ENCODE data around the gene COBLL1. TPM values are rescaled to one million over a fixed set of nuclear protein-coding genes. Genes with fewer than 3 reads are reported as not detected.
"Not testable (repeated sequence)": the region's sequence is repeated elsewhere in the genome, so short reads cannot be mapped to it uniquely, and the experiment has no call there.

Gene COBLL1
- total and polyA plus RNA-seq, 8 donors, result 19.1 to 74.8 (median 22.1) TPM

DNA sequence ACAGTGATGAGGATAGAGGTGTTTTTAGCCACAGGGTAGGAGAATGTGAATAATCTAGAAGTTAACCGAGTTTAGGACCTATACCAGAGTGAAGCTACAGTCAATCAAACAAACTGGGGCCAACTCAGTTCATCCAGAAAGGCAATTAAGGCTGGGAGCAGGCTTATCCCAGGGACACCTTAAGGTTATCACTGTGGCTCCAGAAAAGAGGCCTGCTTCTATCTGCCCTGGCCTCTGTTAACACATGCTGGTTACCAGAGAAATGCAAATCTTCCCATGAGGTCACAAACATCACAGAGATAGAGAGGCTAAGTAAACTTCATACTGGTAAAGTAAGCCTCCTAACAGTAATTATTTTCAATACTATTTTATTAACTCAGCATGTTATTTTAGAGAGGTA, 127.2 kb downstream of the COBLL1 start:
- no peak for ATAC-seq

DNA sequence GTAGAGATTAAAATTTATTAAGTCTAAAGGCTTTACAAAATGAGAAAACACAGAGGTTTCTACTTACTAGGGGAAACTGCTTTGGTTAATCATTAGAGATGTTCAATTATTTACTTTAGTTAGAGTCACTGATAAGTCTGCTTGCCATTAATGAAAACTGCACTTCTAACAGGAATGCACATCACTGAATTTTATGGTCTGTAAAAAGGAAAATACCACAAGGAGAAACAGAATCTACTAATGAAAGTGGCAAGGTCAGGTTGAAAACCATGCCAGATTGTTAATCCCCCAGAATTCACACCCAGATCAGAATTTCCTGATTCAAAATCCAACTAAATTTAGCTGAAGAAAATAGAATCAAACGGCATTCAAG, 129.9 kb downstream of the COBLL1 start:
- Histone ChIP-seq H3K27ac (peak overlapping the region; percentile 23 to 80), H3K27me3 (no peaks in the 10 kb centered on the region), H3K36me3 (no peaks in the 10 kb centered on the region), H3K4me3 (no peak overlapping the region), H3K9me3 (no peaks in the 10 kb centered on the region), H3K4me1 (peaks cover 0 to 5% of the 10 kb centered on the region in 2 donors)
- TF ChIP-seq, protein P1, sequence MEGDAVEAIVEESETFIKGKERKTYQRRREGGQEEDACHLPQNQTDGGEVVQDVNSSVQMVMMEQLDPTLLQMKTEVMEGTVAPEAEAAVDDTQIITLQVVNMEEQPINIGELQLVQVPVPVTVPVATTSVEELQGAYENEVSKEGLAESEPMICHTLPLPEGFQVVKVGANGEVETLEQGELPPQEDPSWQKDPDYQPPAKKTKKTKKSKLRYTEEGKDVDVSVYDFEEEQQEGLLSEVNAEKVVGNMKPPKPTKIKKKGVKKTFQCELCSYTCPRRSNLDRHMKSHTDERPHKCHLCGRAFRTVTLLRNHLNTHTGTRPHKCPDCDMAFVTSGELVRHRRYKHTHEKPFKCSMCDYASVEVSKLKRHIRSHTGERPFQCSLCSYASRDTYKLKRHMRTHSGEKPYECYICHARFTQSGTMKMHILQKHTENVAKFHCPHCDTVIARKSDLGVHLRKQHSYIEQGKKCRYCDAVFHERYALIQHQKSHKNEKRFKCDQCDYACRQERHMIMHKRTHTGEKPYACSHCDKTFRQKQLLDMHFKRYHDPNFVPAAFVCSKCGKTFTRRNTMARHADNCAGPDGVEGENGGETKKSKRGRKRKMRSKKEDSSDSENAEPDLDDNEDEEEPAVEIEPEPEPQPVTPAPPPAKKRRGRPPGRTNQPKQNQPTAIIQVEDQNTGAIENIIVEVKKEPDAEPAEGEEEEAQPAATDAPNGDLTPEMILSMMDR (IDR thresholded peaks at IDR 0.05), result no peak
- ATAC-seq (peak; percentile 77), DNase-seq (peak in 1 of 4 donors; percentile 19)
- intact Hi-C loops (cut with DNase I), result no loop called here

More for the DNA sequence above, 127.2 kb downstream of the COBLL1 start:
- DNase-seq, result no peak
- Histone ChIP-seq H3K27me3 (no peaks in the 10 kb centered on the region), H3K36me3 (no peaks in the 10 kb centered on the region), H3K4me1 (peaks cover 0 to 5% of the 10 kb centered on the region in 2 donors), H3K9me3 (no peaks in the 10 kb centered on the region), H3K4me3 (no peak overlapping the region), H3K27ac (no peak overlapping the region)
- TF ChIP-seq, protein P1 (IDR thresholded peaks at IDR 0.05), result no peak
- intact Hi-C loops (cut with DNase I), result no loop called here

DNA sequence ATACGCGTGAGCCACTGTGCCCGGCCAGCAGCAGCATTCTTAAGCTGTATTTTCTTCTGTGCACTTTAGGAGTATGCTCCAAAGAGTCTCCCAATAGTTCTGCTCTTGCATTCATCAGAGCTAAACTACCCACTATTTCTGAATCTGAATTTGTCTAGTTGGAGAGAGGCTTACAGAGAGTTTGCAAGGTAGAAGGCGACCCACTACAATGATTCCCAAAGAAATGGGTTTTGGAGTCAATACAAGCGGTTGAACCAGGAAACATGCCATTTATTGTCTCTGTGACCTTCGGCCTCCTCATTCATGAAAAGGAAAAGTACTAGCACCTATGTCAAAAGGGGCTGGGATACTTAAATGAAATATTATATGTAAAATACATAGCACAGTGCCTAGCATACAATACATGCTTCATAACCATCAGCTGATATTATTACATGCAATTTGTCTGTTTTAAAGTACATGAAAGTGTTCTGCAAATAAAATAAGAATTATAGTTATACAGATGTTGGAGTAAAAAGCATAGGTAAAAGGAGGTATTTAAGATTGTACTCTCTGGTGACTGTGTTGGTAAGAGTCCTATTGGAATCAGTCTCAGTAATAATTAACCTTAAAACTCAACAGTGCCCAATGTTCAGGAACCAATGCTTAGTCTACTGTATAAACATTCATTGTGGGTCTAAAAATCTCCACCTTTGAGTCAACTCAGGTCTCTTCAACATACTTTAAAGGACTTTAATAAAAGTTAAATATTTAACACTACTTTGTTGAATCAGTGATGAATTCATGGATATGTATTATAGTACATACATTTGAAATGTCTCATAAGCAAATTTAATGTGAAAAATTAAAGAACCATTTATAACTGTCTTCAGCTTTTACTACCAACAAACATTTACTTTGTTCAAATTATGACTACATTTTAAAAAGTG, 130.5 kb downstream of the COBLL1 start:
- TF ChIP-seq, protein P1 (IDR thresholded peaks at IDR 0.05), result no peak
- Histone ChIP-seq H3K27ac (peak overlapping the region; percentile 4 to 80), H3K9me3 (no peaks in the 10 kb centered on the region), H3K27me3 (no peaks in the 10 kb centered on the region), H3K36me3 (no peaks in the 10 kb centered on the region), H3K4me3 (no peak overlapping the region), H3K4me1 (peaks cover 0 to 5% of the 10 kb centered on the region in 2 donors)
- ATAC-seq (peak; percentile 91), DNase-seq (peak in 1 of 4 donors; percentile 40)
- intact Hi-C loops (cut with DNase I), result no loop called here

DNA sequence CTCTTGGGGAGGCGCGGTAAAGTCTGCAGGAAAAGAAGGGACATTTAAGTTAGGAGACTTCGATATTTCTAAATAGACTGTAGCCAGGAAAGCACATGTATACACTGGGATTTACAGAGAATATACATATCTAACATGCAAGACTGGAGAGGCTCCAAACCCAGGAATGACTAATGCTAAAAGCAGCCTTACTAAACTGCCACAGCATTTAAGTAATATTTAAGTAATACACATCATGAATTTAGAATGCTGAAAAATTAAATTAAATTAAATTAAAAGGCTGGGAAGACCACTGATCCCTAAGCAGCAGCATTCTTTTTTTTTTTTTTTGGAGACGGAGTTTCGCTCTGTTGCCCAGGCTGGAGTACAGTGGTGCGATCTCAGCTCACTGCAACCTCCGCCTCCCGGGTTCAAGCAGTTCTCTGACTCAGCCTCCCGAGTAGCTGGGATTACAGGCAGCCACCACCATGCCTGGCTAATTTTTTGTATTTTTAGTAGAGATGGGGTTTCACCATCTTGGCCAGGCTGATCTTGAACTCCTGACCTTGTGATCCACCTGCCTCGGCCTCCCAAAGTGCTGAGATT, 131.3 kb downstream of the COBLL1 start:
- H3K27me3 ChIP-seq; intact Hi-C loops (cut with DNase I); H3K4me1 ChIP-seq; H3K36me3 ChIP-seq; DNase-seq; H3K9me3 ChIP-seq; ATAC-seq; H3K4me3 ChIP-seq: not testable (repeated sequence)
- H3K27ac ChIP-seq, result peak overlapping the region; percentile 4 to 80

DNA sequence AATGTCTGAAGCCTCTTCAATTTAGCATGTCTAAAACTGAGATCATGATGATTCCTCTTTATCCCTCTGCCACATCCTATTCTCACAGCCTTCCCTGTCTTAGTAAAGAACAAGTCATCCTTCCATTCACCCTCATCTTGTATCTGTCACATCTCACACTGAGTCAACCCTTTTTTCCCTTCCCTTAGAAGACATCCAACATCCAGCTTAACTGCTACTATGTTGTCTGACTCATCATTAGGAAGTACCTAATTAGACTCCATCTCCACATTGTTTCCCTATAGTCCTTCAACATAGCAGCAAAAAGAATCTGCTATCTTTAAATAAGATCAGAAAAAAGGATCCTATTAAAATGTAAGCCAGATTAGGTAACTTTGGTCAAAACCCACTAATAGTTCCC, 135.1 kb downstream of the COBLL1 start:
- H3K27ac ChIP-seq, result no peak overlapping the region
- no peaks in the 10 kb centered on the region for H3K36me3 ChIP-seq
- no peaks in the 10 kb centered on the region for H3K9me3 ChIP-seq
- H3K4me3 ChIP-seq, result no peak overlapping the region
- intact Hi-C loops (cut with DNase I), result loop anchor here in 1 of 2 donors (10.0 kb wide), 1 partner anchor 152 kb away; no protein-coding TSS in a partner anchor
- DNase-seq, result no peak
- no peak for ATAC-seq
- TF ChIP-seq, protein P1 (IDR thresholded peaks at IDR 0.05), result no peak
- no peaks in the 10 kb centered on the region for H3K27me3 ChIP-seq
- H3K4me1 ChIP-seq, result no peaks in the 10 kb centered on the region
